ENCODE data around the gene ZNRF1. TPM values are rescaled to one million over a fixed set of nuclear protein-coding genes. Genes with fewer than 3 reads are reported as not detected.

ZNRF1 gene
- polyA plus RNA-seq, 2 of the 4 experiments (the other 2 are of a cell fraction), result 18.6 to 22.6 TPM

GRCh38 chr16:75029854-75030253 lies 31.0 kb downstream of the ZNRF1 start (continued):
- TF ChIP-seq, protein P1, sequence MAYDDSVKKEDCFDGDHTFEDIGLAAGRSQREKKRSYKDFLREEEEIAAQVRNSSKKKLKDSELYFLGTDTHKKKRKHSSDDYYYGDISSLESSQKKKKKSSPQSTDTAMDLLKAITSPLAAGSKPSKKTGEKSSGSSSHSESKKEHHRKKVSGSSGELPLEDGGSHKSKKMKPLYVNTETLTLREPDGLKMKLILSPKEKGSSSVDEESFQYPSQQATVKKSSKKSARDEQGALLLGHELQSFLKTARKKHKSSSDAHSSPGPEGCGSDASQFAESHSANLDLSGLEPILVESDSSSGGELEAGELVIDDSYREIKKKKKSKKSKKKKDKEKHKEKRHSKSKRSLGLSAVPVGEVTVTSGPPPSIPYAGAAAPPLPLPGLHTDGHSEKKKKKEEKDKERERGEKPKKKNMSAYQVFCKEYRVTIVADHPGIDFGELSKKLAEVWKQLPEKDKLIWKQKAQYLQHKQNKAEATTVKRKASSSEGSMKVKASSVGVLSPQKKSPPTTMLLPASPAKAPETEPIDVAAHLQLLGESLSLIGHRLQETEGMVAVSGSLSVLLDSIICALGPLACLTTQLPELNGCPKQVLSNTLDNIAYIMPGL (CRISPR knock-in tag; IDR thresholded peaks at IDR 0.05; ENCODE audit: borderline replicate concordance), result no peak
- TF ChIP-seq JUNB (IDR thresholded peaks at IDR 0.05) (peak; percentile 42; the same call in 1 of the 2 replicates), RAD21 (conservative IDR thresholded peaks at IDR 0.05 in 1 of 2, IDR thresholded peaks at IDR 0.05 in 1 of 2) (peak in 1 of 2 experiments; percentile 6; a peak in 1 of 5 replicates), POLR2AphosphoS2 (conservative IDR thresholded peaks at IDR 0.05; ENCODE audit: low read length) (no peak), MAX (IDR thresholded peaks at IDR 0.05) (no peak), RNF2 (IDR thresholded peaks at IDR 0.05; ENCODE audit: borderline replicate concordance, low read depth) (no peak), E2F6 (IDR thresholded peaks at IDR 0.05; ENCODE audit: borderline replicate concordance, low read depth) (no peak), GATA3 (IDR thresholded peaks at IDR 0.05; ENCODE audit: borderline replicate concordance) (peak; percentile 93), BCL3 (IDR thresholded peaks at IDR 0.05) (no peak)

DNA sequence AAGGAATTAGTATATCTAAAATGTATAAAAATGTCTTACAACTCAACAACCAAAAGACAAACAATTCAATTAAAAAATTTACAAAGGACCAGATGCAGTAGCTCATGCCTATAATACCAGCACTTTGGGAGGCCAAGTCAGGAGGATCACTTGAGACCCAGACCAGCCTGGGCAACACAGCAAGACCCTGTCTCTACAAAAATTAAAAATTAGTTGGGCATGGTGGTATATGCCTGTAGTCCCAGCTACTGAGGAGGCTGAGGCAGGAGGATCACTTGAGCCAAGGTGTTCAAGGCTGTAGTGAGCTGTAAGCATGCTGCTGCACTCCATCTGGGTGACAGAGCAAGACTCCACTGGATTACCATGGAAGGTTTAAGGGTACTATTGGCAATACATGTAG lies 33.8 kb downstream of the ZNRF1 start:
- Histone ChIP-seq H3K4me2 (no peak overlapping the region), H3K27ac (0 out of 6 replicates have a peak overlapping the region, but pooled peaks of 1 of the 2 experiments have one; percentile 24), H3K4me3 (no peak overlapping the region), H3K4me1 (peaks cover 19% of the 10 kb centered on the region), H3K9me3 (peaks cover 7% of the 10 kb centered on the region; the same call in 1 of the 3 replicates)
- no peak for ATAC-seq
- no peak for TF ChIP-seq REST (IDR thresholded peaks at IDR 0.05)
- no peak for TF ChIP-seq ZFP36 (IDR thresholded peaks at IDR 0.05; ENCODE audit: borderline replicate concordance, partially characterized antibody)
- no peak for TF ChIP-seq FOSL2 (IDR thresholded peaks at IDR 0.05)
- no peak for TF ChIP-seq FOSL2 (CRISPR knock-in tag; IDR thresholded peaks at IDR 0.05)
- no peak for TF ChIP-seq FOXS1 (CRISPR knock-in tag; IDR thresholded peaks at IDR 0.05)
- TF ChIP-seq RAD21 (conservative IDR thresholded peaks at IDR 0.05 in 1 of 2, IDR thresholded peaks at IDR 0.05 in 1 of 2), result no peak
- no peak for TF ChIP-seq HDAC2 (IDR thresholded peaks at IDR 0.05)
- TF ChIP-seq ESRRA (IDR thresholded peaks at IDR 0.05; ENCODE audit: borderline replicate concordance, low read length), result no peak
- POLR2A ChIA-PET, result no interaction called here
- no peak for FAIRE-seq
- CTCF ChIA-PET, result interaction anchor here (0.6 to 1.9 kb wide), 4 partner anchors 16 to 522 kb away, joined by 3 to 5 read pairs (median 3); partner anchors contain the start of gene ZNRF1
- no peak for DNase-seq (ENCODE audit: low read depth in 1 of 2, low spot score in 1 of 2)

Measured in A549 (cell line).